SK-N-SH treated with all-trans-retinoic acid at 6 μM for 48 hours (cell line): ENCODE measurements around the gene PSMG4.
A peak's percentile ranks its signal among the peaks of the same experiment; 100 is the strongest.

ENCODE experiments used
- ATAC-seq: fragments of 200-7000 bp; cut with Tn5 transposase; 3 replicates; pipeline ENCODE4 v1.9.1; 2020; ENCODE audit warnings: mild to moderate bottlenecking, moderate library complexity
- ARNTL ChIP-seq: fragments of 450-650 bp; formaldehyde crosslinking; IDR thresholded peaks from 2 replicates; pipeline ENCODE4 v1.5.0; 2020; ENCODE audit warnings: low read depth, mild to moderate bottlenecking, moderate library complexity, borderline replicate concordance
- BACH2 ChIP-seq: fragments of 250-450 bp; sonication (Bioruptor Pico); IDR thresholded peaks from 2 replicates; pipeline ENCODE4 v1.9.0; 2021; ENCODE audit warnings: mild to moderate bottlenecking, borderline replicate concordance
- GLIS3 ChIP-seq: fragments of 250-450 bp; sonication (Bioruptor Pico); IDR thresholded peaks from 2 replicates; pipeline ENCODE4 v1.5.0; 2020; ENCODE audit warnings: mild to moderate bottlenecking, moderate library complexity
- ISL1 ChIP-seq: fragments of 250-450 bp; sonication (Bioruptor Pico); IDR thresholded peaks from 2 replicates; pipeline ENCODE4 v2.1.2; 2022; ENCODE audit warnings: mild to moderate bottlenecking, moderate library complexity
- PATZ1 ChIP-seq: fragments of 250-450 bp; sonication (Bioruptor Pico); IDR thresholded peaks from 2 replicates; pipeline ENCODE4 v1.8.0; 2020; ENCODE audit warnings: mild to moderate bottlenecking, moderate library complexity, borderline replicate concordance
- PPARA ChIP-seq: fragments of 250-450 bp; sonication (Bioruptor Pico); IDR thresholded peaks from 2 replicates; pipeline ENCODE4 v1.5.0; 2020; ENCODE audit warnings: mild to moderate bottlenecking, borderline replicate concordance
- RARB ChIP-seq: fragments of 250-450 bp; sonication (Bioruptor Pico); IDR thresholded peaks from 2 replicates; pipeline ENCODE4 v1.8.0; 2021; ENCODE audit warnings: mild to moderate bottlenecking, moderate library complexity
- TCF4 ChIP-seq: fragments of 250-450 bp; sonication (Bioruptor Pico); IDR thresholded peaks from 2 replicates; pipeline ENCODE4 v1.8.0; 2021; ENCODE audit warnings: mild to moderate bottlenecking, moderate library complexity, borderline replicate concordance
- TSHZ2 ChIP-seq: fragments of 250-450 bp; sonication (Bioruptor Pico); IDR thresholded peaks from 2 replicates; pipeline ENCODE4 v1.5.0; 2020; ENCODE audit warnings: mild to moderate bottlenecking, moderate library complexity
- ZC3H10 ChIP-seq: fragments of 250-450 bp; sonication (Bioruptor Pico); IDR thresholded peaks from 2 replicates; pipeline ENCODE4 v1.5.1; 2021; ENCODE audit warnings: mild to moderate bottlenecking, moderate library complexity
- ZFP3 ChIP-seq: fragments of 250-450 bp; sonication (Bioruptor Pico); IDR thresholded peaks from 2 replicates; pipeline ENCODE4 v1.5.0; 2020; ENCODE audit warnings: mild to moderate bottlenecking, moderate library complexity
- ZFP30 ChIP-seq: fragments of 450-650 bp; formaldehyde crosslinking; IDR thresholded peaks from 2 replicates; pipeline ENCODE4 v1.5.0; 2022; ENCODE audit warnings: mild to moderate bottlenecking, moderate library complexity
- ZNF565 ChIP-seq: fragments of 450-650 bp; formaldehyde crosslinking; conservative IDR thresholded peaks from 2 replicates; pipeline ENCODE4 v1.5.0; 2020; ENCODE audit warnings: low read depth, mild to moderate bottlenecking, moderate library complexity
- TF ChIP-seq, protein P1 (sequence below): fragments of 250-450 bp; sonication (Bioruptor Pico); IDR thresholded peaks from 2 replicates; pipeline ENCODE4 v1.5.1; 2021; ENCODE audit warnings: mild to moderate bottlenecking, moderate library complexity
- TF ChIP-seq, protein P2 (sequence below): fragments of 250-450 bp; sonication (Bioruptor Pico); IDR thresholded peaks from 2 replicates; pipeline ENCODE4 v1.8.0; 2021; ENCODE audit warnings: low read depth, mild to moderate bottlenecking, moderate library complexity, borderline replicate concordance
- TF ChIP-seq, protein P3 (sequence below): fragments of 250-450 bp; sonication (Bioruptor Pico); IDR thresholded peaks from 2 replicates; pipeline ENCODE4 v1.5.1; 2020; ENCODE audit warnings: low read depth, mild to moderate bottlenecking, moderate library complexity

The PSMG4 gene

GRCh38 chr6:3311826-3312225, 53.1 kb downstream of the PSMG4 start:
- no peak for TF ChIP-seq GLIS3
- TF ChIP-seq TCF4 (CRISPR knock-in tag) = no peak
- no peak for TF ChIP-seq ZFP3 (CRISPR knock-in tag)
- no peak for TF ChIP-seq TSHZ2 (CRISPR knock-in tag)
- ATAC-seq = peak; percentile 65; the same call in 2 of the 3 replicates

GRCh38 chr6:3312604-3313231, 54.0 kb downstream of the PSMG4 start:
- no peak for ATAC-seq
- TF ChIP-seq ISL1 (CRISPR knock-in tag) = no peak
- TF ChIP-seq, protein P1, sequence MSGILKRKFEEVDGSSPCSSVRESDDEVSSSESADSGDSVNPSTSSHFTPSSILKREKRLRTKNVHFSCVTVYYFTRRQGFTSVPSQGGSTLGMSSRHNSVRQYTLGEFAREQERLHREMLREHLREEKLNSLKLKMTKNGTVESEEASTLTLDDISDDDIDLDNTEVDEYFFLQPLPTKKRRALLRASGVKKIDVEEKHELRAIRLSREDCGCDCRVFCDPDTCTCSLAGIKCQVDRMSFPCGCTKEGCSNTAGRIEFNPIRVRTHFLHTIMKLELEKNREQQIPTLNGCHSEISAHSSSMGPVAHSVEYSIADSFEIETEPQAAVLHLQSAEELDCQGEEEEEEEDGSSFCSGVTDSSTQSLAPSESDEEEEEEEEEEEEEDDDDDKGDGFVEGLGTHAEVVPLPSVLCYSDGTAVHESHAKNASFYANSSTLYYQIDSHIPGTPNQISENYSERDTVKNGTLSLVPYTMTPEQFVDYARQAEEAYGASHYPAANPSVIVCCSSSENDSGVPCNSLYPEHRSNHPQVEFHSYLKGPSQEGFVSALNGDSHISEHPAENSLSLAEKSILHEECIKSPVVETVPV = no peak
- no peak for TF ChIP-seq BACH2 (CRISPR knock-in tag)
- TF ChIP-seq, all 23 proteins: peak for 0

DNA sequence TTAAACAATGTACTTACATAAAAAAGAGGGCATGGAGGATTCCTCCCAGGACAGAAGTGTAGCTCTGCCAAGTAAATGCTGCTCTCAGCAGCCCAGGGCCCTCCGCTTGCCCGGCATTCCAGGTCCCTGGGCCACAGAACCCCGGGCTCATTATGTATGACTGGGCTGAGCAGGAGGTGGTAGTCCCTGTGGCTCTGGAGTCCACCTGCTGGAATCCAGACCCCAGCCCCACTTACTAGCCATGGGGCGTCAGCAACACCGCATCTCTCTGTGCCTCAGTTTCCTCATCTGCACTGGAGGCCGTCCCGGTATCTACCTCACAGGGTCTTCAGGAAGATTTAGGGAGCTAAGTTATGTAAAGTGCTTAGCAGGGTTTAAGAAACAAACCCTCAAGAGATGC, 55.4 kb downstream of the PSMG4 start:
- TF ChIP-seq, protein P2, sequence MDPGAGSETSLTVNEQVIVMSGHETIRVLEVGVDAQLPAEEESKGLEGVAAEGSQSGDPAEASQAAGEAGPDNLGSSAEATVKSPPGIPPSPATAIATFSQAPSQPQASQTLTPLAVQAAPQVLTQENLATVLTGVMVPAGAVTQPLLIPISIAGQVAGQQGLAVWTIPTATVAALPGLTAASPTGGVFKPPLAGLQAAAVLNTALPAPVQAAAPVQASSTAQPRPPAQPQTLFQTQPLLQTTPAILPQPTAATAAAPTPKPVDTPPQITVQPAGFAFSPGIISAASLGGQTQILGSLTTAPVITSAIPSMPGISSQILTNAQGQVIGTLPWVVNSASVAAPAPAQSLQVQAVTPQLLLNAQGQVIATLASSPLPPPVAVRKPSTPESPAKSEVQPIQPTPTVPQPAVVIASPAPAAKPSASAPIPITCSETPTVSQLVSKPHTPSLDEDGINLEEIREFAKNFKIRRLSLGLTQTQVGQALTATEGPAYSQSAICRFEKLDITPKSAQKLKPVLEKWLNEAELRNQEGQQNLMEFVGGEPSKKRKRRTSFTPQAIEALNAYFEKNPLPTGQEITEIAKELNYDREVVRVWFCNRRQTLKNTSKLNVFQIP (CRISPR knock-in tag) = no peak
- TF ChIP-seq TSHZ2 (CRISPR knock-in tag) (no peak), ISL1 (CRISPR knock-in tag) (no peak)
- TF ChIP-seq, all 23 proteins: peak for 0
- no peak for ATAC-seq

GRCh38 chr6:3314621-3315467, 56.1 kb downstream of the PSMG4 start:
- no peak for TF ChIP-seq ZNF565
- TF ChIP-seq RARB (CRISPR knock-in tag) = no peak
- no peak for TF ChIP-seq BACH2 (CRISPR knock-in tag)
- no peak for TF ChIP-seq PPARA
- no peak for TF ChIP-seq GLIS3
- no peak for TF ChIP-seq ZC3H10
- TF ChIP-seq PATZ1 (CRISPR knock-in tag) = no peak
- no peak for TF ChIP-seq ZFP3 (CRISPR knock-in tag)
- TF ChIP-seq, protein P3, sequence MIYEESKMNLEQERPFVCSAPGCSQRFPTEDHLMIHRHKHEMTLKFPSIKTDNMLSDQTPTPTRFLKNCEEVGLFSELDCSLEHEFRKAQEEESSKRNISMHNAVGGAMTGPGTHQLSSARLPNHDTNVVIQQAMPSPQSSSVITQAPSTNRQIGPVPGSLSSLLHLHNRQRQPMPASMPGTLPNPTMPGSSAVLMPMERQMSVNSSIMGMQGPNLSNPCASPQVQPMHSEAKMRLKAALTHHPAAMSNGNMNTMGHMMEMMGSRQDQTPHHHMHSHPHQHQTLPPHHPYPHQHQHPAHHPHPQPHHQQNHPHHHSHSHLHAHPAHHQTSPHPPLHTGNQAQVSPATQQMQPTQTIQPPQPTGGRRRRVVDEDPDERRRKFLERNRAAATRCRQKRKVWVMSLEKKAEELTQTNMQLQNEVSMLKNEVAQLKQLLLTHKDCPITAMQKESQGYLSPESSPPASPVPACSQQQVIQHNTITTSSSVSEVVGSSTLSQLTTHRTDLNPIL (CRISPR knock-in tag) = no peak
- no peak for TF ChIP-seq ARNTL (CRISPR knock-in tag)
- TF ChIP-seq ZFP30 = no peak
- TF ChIP-seq, all 23 proteins: peak for 0
- no peak for ATAC-seq
